Panc1 (cell line): Measurements from ENCODE around the gene KRT76.

ENCODE experiments used
- POLR2AphosphoS5 ChIP-seq: IDR thresholded peaks from 2 replicates; pipeline ENCODE4 v1.6.1; 2012; ENCODE audit warnings: mild to moderate bottlenecking, low read depth, low read length, moderate library complexity
- REST ChIP-seq, 2 experiments: IDR thresholded peaks; 2 replicates each; pipeline ENCODE4 v1.6.1; 2011 to 2012; ENCODE audit warnings: low read depth in 2 of 2, control low read depth in 1 of 2, low read length in 1 of 2, mild to moderate bottlenecking in 1 of 2, moderate library complexity in 1 of 2; ENCODE audit not compliant: insufficient read depth in 1 of 2
- SIN3A ChIP-seq: IDR thresholded peaks from 2 replicates; pipeline ENCODE4 v1.6.1; 2012; ENCODE audit warnings: low read depth, mild to moderate bottlenecking, low read length, moderate library complexity, borderline replicate concordance; ENCODE audit not compliant: insufficient read depth
- TCF7L2 ChIP-seq: IDR thresholded peaks from 2 replicates; pipeline ENCODE4 v1.6.1; 2011; ENCODE audit warnings: mild to moderate bottlenecking, low read depth, low read length, inconsistent platforms
- TF ChIP-seq, protein P1 (sequence below): fragments of 450-650 bp; IDR thresholded peaks from 2 replicates; pipeline ENCODE4 v1.5.1; 2017; ENCODE audit warnings: mild to moderate bottlenecking

DNA sequence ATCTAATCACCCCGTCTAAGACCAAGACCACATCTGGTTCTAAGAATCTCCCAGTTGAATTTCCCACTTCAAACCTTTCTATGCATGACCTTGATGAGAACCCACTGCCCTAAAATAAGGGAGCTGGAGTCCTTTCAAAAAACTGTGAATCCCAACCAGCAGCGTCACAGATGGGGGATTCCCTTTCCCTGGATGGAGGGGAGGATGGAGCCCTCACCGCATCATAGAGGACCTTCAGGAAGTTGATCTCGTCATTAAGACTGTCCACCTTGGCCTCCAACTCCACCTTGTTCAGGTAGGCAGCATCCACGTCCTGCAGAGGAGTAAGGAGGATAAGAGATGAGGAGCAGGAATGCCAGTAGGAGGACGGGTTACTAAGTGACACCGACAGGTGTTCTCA is 32.0 kb upstream of the KRT76 start:
- TF ChIP-seq, protein P1, sequence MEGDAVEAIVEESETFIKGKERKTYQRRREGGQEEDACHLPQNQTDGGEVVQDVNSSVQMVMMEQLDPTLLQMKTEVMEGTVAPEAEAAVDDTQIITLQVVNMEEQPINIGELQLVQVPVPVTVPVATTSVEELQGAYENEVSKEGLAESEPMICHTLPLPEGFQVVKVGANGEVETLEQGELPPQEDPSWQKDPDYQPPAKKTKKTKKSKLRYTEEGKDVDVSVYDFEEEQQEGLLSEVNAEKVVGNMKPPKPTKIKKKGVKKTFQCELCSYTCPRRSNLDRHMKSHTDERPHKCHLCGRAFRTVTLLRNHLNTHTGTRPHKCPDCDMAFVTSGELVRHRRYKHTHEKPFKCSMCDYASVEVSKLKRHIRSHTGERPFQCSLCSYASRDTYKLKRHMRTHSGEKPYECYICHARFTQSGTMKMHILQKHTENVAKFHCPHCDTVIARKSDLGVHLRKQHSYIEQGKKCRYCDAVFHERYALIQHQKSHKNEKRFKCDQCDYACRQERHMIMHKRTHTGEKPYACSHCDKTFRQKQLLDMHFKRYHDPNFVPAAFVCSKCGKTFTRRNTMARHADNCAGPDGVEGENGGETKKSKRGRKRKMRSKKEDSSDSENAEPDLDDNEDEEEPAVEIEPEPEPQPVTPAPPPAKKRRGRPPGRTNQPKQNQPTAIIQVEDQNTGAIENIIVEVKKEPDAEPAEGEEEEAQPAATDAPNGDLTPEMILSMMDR, result no peak
- TF ChIP-seq SIN3A (no peak), POLR2AphosphoS5 (no peak), TCF7L2 (no peak), REST (IDR thresholded peaks at IDR 0.05; ENCODE audit: insufficient read depth in 1 of 2, low read depth in 2 of 2, low read length in 1 of 2) (no peak)
